ENCODE results near the gene PALMD.

Gene PALMD

DNA sequence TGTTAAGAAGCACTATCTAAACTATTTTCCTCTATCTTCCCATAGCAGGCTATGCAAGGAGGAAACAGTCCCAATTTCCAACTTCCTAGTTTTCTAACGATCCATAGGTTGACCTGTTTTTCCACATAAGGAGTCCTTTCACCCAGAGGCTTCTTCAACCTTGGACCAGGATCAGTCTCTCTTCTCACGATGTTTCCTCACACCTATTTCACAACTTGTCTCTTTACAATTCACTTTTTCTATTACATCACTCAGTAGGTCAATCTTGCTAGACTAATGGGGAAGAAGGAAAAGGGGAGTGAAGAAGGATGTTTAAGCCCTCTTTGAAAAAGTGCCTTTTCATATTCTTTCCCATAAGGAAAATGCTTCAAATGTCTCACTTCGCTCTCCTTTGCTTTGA is 15.9 kb downstream of the PALMD start:
- DNase-seq = no peak

DNA sequence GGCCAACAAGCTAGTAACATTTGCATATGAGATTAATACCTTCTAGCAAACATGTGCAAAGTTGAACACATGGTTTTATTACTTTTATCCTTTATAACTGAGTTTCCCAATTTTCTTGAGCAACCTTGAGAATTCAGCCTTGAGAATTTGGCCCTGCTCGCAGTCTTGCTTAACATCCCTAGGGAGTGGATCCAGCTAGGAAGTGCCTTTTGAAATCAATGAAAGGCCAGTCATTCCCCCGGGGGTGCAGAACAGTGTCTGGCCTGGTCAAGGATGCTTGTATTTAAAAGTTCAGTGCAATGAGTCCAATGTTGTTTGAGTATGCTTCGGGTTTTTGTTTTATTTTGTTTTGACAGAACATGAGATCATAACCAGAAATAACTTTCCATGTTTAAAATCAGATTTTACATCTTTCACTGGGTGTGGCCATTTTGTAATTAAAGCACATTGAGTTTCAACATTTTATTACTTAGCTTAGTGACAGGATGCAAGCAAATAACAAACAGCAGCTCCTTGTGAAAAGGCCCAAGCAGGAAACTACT is 16.7 kb downstream of the PALMD start:
- DNase-seq = no peak

DNA sequence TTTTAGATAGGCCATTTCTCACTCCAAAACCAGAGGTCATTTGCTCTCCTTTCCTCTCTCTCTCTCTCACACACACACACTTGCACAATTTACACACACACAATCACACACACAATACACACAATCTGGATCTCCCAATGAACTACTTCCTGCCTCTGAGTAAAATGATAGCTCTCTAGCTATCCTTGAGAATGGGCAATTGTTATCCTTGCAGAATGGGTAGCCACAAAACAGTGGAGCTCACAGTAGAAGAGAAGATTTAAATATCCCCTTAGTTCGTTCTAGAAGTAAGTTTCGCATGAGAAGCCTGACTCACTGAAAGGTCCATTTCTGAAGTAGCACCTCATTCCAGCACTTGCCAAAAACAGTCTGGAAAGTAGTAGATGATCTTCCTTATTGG is 17.6 kb downstream of the PALMD start:
- no peak for DNase-seq

DNA sequence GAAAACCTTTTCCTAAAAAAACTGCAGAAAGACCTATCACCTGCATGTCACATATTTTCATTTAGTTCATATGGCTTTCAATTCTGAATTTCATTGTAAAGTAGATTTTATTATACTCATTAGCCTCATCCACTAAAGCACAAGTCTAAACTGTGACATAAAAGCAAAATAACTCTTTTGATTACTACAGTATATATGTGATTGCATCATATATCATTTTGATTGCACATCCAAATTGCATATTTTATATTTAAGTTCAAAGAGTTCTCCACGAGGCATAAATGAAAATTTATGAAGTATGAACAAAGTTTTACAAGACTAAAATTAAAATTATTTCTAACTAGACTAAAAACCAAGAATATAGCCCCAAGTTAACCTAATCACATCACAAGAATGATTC is 19.3 kb downstream of the PALMD start:
- DNase-seq = no peak

DNA sequence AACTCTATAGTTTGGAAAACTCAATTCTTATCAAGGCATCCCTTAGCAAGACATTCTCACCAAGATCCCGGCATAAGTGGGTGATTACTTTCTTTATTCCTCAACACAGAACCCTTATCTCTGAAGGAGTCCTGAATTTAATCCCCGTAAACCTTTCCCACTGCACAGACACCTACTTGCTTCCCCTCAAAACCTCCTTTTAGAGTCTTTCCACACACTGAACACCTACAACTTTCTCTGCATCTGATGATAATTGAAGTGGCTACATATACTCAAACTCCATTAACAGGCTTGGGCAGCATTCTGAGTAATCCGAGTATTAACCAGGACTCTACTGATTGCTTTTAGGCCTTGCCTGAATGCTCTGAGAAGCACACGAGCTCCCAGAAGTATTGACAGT is 23.5 kb downstream of the PALMD start:
- DNase-seq = no peak

DNA sequence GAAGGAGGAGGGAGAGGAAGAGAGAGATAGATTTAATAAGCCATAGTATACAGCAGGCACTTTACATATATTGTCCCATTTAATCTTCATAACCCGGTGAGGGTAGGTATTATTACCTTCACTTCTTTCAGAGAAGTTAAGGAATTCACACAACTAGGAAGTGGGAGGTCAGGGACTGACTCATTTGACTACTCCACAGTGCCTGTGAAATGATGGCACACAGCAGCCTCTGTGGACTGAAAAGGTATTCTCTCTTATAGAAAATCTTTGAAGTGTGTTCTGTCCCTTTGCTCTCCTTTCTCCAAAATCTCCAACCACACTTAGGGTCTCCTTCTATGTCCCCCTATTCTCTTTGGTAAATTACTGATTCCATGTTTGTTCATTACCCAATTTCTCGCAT is 23.9 kb downstream of the PALMD start:
- no peak for DNase-seq

DNA sequence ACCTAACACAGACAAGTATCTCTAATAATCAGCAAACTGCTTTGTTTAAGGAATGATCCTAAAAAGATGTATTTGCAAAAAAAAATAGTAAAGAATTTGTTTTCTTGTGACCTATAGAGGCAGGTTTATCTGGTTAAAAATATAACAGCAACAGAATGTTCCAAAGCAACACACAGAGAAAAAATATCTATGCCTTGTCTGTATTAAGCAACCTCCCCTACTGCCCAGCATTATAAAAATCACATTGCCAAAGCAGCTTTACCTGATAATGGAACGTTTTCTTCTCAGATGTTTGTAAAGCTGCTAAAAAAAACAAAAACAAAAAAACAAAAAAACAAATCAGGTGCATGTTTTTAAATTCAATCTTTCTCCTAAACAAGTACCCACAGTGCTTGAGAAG is 24.7 kb downstream of the PALMD start:
- DNase-seq = no peak

DNA sequence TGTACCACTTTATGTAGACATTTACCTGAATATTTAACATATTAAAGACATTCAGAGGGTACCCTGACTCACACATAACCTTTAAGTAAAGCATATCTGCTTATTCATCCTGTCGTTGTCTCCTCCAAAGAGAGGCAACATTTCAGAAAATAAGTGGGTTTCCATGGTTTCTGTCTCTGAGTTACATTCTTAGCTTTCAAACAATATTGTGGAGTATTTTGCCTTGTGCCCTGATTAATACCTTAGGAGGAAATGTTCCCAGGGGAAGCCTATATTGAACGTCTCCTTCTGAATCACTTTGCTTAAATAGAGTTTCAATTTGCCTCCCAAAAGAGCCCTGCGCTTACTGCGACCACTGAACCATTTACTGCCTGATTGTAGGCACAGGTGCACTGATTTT is 26.1 kb downstream of the PALMD start:
- DNase-seq = no peak

DNA sequence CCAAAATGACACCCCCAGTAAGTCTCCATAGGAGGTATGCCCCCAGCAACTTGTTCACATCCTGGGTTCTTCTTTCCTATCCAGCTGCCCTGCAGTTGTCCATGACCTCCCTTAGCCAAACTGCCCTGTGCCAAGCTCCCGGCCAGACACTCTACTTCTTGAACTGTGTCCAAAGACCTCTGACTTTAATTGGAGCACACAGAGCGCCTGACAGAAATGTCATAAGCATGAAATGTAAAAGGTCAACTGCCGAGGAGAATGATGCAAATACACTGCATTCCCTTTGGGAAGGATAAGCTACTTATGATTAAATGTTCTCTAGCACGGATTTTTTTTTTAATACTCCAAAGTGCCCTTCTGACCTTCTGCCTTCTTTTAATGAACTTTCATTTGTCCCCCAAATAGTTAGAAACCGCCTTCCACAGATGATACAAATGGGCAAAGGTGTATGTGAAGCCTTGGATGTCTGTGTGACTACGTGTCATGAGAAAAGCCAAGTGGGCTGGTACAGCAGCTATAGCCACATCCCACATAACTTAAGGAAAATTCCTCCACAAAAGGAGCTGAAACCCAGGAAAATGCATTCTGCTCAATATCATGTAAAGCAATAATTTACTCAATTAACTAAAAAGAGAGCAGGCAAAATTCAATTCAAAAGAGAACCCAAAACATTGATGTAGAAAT is 26.8 kb downstream of the PALMD start:
- no peak for DNase-seq

DNA sequence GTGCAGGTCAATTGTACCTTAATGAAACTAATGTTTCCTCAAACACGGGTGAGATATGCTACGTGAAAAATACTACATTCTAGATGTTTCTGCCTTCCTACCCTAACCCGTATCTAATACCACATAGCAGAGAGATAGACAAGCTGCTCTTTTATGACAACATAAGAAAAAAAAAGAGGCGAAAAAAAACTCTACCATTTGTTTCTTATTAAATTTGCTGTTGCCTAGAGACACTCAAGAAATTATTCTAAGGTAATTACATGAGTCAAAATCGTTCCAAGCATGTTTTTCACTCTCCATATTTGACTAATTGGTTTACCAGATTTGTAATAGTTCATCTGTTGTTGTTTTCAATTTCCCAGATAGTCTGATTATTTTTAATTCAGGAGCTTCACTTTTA is 27.4 kb downstream of the PALMD start:
- no peak for DNase-seq

DNA sequence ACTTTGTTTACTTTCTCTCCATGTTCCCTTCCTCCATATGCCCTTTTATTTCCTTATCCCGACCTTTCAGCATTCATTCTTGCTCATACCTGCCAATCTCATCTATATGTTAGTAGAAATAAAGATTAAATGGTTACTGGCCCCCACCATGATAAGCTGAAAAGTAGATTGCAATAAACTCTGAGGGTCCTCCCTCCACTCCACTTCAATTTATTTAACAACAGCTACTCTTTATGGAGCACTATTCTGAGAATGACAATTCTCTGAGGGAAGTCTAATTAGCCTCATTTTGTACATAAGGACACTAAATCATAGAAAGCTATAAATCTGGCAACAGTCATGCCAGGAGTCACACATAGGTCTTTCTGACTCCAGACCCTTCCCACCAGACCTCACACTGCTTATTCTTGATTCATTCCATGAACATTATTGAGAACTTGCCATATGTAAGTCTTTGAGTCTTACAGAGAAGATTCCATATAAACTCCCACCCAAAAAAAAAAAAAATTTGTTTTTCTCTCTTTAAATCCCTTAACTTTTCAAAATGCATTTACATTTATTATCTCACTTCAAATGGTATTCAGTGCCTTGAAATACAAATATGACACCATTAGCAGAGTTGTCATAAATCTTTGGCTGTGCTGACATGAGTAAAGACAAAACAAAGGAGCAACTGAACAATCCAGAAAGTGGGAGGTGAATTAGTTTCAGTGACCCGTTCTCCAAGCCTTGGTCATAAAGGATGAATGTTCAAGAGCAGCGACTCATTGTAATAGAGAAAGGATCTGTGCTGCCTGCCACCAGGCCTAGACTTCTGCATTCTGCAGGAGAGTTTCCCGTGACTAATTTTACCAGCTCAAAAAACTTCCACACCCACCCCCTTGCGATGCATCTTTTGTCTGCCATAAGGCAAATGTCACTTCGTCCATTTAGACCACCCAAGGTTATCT is 28.5 kb downstream of the PALMD start:
- DNase-seq = peak; percentile 86

DNA sequence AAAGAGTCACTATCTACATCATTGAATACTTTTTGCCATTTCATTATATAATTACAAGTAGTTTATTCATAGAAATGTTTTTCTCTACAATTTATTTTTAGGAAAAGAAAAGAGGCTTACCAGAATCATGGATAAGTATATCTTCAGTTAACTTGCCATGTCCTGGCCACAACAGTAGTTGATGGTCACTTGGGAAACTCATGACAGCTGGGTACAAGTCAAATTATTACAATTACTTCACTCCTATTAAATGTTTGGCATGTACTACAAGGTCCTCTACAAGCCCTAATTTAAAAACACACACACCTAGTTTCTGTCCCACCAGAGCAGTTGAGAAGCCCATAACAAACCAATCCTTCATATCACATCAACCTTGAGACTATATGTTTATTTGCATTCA is 29.4 kb downstream of the PALMD start:
- no peak for DNase-seq

DNA sequence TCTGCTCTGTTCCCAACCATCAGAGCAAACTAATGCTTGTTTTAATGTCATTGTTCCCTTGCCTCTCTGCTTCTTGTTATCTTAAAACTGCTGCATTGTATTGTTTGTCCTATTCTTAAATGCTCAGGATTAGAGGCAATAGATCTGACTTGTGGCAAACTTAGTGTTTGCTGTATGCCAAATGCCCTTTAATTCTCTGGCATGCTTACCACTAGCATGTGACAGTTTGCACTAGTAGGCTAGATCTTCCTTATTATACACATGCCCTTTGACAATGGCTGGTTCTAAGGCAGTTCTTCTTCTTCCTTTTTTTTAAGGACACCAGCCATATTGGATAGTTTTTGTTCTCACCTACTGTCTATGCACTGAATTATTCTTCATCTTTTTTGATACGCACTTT is 30.1 kb downstream of the PALMD start:
- DNase-seq = no peak

DNA sequence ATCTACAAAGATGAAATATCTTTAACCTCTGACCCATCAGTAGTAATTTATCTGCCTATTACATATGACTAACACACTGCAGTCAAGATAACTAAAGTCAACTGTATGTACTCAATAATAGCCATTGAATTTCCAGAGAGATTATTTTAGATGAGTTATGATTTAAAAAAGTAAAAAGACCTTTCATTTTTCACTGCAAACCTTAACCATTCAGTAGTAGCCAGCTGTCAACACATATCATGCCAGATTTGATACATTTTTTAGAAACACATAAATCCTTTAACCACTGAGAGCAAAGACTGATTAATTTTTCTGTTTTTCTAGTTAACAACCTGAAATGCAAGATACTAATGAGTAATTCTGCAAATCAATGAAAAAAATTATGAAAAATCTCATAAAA is 31.0 kb downstream of the PALMD start:
- no peak for DNase-seq

DNA sequence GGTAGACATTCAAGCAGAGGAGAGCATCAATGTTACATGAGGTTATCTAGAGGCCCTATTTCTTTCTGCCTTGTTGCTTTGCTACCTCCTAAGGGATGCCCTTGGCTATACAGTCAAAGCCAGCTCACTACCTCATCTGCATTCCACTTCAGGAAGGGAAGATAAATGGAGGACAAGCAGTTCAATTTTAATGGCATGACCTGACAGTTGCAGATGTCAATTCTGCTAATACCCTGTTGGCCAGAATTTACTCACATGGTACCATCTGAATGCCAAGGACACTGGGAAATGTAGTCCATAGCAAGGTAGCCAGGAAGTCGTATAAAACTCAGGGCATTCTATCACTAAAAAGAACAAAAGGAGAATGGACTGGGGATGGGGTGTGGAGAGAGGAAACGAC is 31.5 kb downstream of the PALMD start:
- no peak for DNase-seq

DNA sequence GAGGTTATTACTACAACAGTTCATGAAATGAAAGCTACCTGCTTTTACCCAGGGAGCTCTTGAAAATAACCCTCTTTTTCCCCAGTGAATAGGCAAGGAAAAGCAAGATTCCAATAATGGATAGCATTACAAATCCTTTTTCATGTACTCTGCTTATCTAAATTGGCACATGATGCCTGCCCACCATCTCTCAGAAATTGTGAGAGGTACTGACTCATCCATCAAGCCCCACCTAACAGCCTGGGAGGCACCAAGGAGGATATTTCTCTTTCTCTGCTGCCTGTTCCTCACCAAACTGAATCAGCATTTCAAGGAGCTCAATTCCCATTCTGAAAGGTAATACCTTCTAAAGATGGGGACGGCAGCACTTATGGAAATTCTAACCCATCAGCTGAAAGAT is 34.4 kb downstream of the PALMD start:
- DNase-seq = no peak

DNA sequence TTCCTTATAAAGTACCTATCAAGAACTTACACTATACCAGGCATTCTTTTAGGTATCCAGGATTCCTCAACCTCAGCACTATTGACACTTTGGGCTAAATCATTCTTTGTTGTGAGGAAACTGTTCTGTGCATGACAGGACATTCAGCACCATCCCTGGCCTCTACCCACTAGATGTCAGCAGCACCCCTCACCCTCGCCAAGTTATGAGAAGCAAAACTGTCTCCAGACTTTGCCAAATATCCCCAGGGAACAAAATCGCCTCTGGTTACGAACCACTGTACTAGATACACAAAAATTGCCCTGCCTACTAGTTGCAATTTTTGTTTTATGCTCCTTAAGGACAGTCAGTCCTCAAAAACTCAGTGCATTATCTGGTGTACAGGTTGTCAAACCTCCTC is 35.7 kb downstream of the PALMD start:
- DNase-seq = no peak

DNA sequence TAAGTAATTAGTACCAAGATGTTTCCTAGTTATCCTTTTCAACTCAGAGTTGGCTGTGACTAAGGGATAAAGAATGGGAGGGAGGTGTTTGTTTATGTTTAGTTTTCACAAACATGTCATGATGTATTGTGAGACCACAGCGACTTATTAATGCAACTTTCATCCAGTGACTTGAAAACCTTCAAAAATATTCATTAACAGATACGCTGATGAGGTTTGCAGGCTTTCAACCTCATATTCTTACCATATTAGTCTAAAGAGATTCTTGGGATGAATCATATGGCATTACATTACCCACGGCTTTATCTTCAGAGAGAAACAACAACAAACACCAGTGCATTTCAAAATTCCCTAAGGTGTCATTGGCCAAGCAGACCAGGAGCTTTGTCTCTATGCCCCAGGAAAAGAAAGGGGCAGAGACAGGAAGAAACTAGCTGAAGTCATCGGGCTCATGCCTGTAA is 36.4 kb downstream of the PALMD start:
- no peak for DNase-seq

DNA sequence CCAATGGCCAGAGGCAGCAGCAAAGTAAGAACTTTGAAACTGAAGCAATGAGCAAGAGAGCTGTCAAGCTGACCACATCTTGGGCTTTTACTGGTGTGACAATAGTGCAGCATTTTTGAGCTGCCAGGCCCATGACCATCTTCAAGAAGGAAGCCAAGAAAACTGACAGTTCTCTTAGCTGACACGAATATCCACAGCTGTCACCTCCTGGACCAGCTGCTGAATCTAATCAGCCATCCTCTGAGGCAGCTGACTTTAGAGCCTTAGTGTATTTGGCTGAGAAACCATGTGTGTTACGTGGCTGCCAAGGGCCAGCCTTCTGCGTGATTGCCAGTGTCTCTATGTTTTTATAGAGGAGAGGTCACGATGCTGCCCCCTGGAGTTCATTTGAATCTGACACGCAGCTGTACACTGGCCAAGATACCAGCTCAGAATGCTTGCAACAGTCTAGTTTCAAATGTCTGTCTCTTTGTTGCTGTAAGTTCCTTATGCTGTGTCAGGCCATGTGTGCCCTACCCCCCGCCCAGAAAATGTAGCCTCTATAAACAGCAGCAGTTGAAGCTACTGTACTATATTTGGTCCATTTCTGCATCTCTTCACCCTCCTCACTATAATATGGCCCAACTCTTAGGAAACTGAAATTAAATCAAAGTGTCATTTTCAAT is 39.7 kb downstream of the PALMD start:
- no peak for DNase-seq

DNA sequence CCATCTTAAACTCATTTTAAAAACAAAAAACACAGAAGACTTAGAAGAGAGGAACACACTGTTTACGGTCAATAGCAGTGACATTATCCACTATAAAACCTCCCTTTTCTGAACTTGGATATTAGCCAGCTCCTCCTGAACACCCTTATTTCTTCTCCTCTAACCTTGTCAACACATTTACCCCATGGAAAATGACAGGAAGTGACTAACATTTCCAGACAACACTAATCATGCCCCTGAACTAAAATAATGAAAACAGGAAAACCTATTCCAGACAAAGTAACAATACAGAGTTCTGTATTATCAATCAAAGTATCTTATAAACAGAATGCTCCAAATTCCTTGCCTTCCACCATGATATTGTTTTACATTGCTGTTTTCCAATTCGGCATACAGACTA is 45.3 kb downstream of the PALMD start:
- DNase-seq = no peak

DNA sequence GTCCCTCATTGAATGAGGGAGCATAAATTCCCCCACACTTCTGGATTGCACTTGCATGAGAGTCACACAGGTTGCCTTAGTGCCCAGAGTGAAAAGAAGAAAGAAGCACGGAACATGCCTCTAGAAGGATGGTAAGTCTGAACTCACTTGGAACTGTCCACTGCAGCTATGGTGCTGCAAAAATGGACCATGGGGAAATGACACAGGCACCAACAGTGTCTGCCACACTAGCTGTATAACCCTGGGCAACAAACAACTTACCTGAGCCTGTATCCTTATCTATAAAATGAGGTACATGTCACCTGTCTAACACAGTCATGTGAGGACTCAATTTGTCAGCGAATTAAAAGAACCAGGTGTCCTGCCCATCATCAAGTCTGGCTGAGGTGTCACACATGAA is 50.7 kb downstream of the PALMD start:
- DNase-seq = no peak

DNA sequence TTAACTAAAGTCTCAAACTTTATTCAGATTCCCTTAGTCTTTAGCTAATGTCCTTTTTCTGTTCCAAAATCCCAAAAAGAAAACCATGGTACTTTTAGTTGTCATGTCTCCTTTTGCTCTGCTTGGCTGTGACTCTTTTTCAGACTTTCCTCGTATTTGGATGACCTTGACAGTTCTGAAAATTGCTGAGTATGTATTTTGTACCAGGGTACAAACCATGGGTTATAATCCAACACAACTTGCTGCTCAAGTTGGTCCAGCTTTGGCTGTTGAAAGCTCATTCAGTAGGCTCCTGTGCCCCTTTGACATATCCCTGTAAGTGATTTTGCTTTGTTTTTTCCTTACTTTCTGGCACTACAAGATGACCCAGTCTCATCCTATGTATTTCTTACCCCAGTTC is 51.7 kb downstream of the PALMD start:
- DNase-seq = no peak

DNA sequence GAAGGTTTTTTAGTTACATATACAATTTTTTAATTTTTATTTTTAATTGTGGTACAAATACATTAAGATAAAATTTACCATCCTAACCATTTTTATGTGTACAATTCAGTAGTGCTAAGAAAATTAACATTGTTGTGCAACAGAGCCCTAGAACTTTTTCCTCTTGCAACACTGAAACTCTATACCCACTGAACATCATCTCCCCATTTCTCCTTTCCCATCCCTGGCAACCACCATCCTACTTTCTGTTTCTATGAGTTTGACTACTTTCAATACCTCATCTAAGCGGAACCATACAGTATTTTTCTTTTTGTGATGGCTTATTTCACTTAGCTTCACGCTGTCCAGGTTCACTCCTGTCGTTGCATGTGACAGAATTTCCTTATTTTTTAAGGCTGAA is 54.1 kb downstream of the PALMD start:
- DNase-seq = no peak

DNA sequence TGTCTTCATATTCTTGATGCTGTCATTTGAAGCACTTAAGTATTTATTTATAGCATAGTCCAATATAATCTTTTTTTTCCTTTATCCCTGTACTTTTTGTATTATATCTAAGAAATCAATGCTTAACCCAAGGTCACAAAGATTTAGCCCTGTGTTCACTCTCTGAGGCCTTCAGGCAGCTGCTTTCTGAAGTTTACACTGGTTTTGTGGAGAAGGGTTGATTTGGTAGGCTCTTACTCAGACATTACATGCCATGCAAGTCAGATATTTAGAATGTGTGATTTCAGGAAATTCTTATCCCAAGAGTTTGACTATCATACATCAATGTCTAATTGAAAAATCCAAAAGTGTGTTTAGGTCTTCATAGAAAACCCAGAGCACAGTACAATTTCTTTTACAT is 56.3 kb downstream of the PALMD start:
- no peak for DNase-seq
